NCI-H345 (cell line): ENCODE measurements around the gene SLCO1A2.
"Not testable (repeated sequence)": the region's sequence is repeated elsewhere in the genome, so short reads cannot be mapped to it uniquely, and the experiment has no call there.

Source experiments
- DNase-seq: peaks from one replicate; lab custom pipeline; 2025; lab: John Stamatoyannopoulos, UW

The SLCO1A2 gene

GRCh38 chr12:21334771-21335325 lies at the start of gene SLCO1A2:
Gene SLCO1A2, minus strand, starts transcription at chr12:21334917. Its CDS starts 270 bp downstream, at chr12:21334647.
- DNase-seq: no peak

- DNase-seq: no peak
These were observed 49.5 kb upstream of the SLCO1A2 start for GRCh38 chr12:21384261-21384660.

GRCh38 chr12:21381320-21381719 lies 46.6 kb upstream of the SLCO1A2 start:
- DNase-seq: not testable (repeated sequence)

- DNase-seq: no peak
These were observed 44.5 kb upstream of the SLCO1A2 start for GRCh38 chr12:21379218-21379617.

- DNase-seq: no peak
These were observed 37.9 kb upstream of the SLCO1A2 start, which contains the start of gene IAPP for GRCh38 chr12:21372602-21373001. Gene IAPP, plus strand, starts transcription at chr12:21372902. Its CDS starts 450 bp downstream, at chr12:21373352.

GRCh38 chr12:21370845-21371449 lies 36.2 kb upstream of the SLCO1A2 start:
- DNase-seq: no peak

GRCh38 chr12:21369141-21369980 lies 34.6 kb upstream of the SLCO1A2 start:
- DNase-seq: no peak

- DNase-seq: not testable (repeated sequence)
These were observed 25.9 kb upstream of the SLCO1A2 start for GRCh38 chr12:21360632-21361031.

GRCh38 chr12:21354641-21355040 lies 19.9 kb upstream of the SLCO1A2 start:
- DNase-seq: no peak

- no peak for DNase-seq
These were observed 19.2 kb upstream of the SLCO1A2 start for GRCh38 chr12:21353948-21354347.

- no peak for DNase-seq
These were observed 18.8 kb upstream of the SLCO1A2 start for GRCh38 chr12:21353487-21353886.

- DNase-seq: no peak
These were observed 16.3 kb upstream of the SLCO1A2 start for GRCh38 chr12:21350975-21351374.

GRCh38 chr12:21346542-21347205 lies 12.0 kb upstream of the SLCO1A2 start:
- DNase-seq: no peak

GRCh38 chr12:21343636-21344035 lies 8.9 kb upstream of the SLCO1A2 start:
- DNase-seq: no peak

GRCh38 chr12:21341769-21342168 lies 7.1 kb upstream of the SLCO1A2 start:
- no peak for DNase-seq

GRCh38 chr12:21340403-21340802 lies 5.7 kb upstream of the SLCO1A2 start:
- DNase-seq: no peak

GRCh38 chr12:21339921-21340320 lies 5.2 kb upstream of the SLCO1A2 start:
- DNase-seq: no peak

- no peak for DNase-seq
These were observed 3.4 kb upstream of the SLCO1A2 start for GRCh38 chr12:21337959-21338744.

- DNase-seq: no peak
These were observed 2.7 kb upstream of the SLCO1A2 start for GRCh38 chr12:21337453-21337852.

GRCh38 chr12:21336656-21337055 lies 1.9 kb upstream of the SLCO1A2 start:
- no peak for DNase-seq

GRCh38 chr12:21330682-21331253 lies 3.9 kb downstream of the SLCO1A2 start:
- peak; percentile 3 for DNase-seq
